Adipocyte (in vitro differentiated cells): ENCODE measurements around the gene MN1.

Source experiments
- DNase-seq: peaks from one replicate; pipeline ENCODE4 v3.0.0-alpha.2; 2015; ENCODE audit warnings: low read depth
- H3K27me3 ChIP-seq: replicated peaks from 2 replicates; pipeline ENCODE4 v1.7.0; 2013; ENCODE audit warnings: mild to moderate bottlenecking, low read length, moderate library complexity; ENCODE audit not compliant: control insufficient read depth, insufficient read depth
- H3K36me3 ChIP-seq: 2 replicates; pipeline ENCODE4 v1.7.0; 2013; ENCODE audit warnings: low read length, mild to moderate bottlenecking, moderate library complexity; ENCODE audit not compliant: control insufficient read depth, insufficient read depth, severe bottlenecking
- H3K4me1 ChIP-seq: 2 replicates; pipeline ENCODE4 v1.7.0; 2013; ENCODE audit warnings: mild to moderate bottlenecking, low read length, moderate library complexity; ENCODE audit not compliant: control insufficient read depth, insufficient read depth
- H3K4me3 ChIP-seq: 2 replicates; pipeline ENCODE4 v1.7.0; 2013; ENCODE audit warnings: mild to moderate bottlenecking, low read length, moderate library complexity
- H3K9ac ChIP-seq: 2 replicates; pipeline ENCODE4 v1.7.0; 2013; ENCODE audit warnings: mild to moderate bottlenecking, low read length, moderate library complexity
- H3K9me3 ChIP-seq: 2 replicates; pipeline ENCODE4 v1.7.0; 2013; ENCODE audit warnings: mild to moderate bottlenecking, low read length, moderate library complexity; ENCODE audit not compliant: control insufficient read depth

MN1 gene

GRCh38 chr22:27797520-27798391, 3.8 kb downstream of the MN1 start:
- Histone ChIP-seq H3K9ac (no peak overlapping the region), H3K36me3 (peaks cover 5% of the 10 kb centered on the region), H3K27me3 (no peaks in the 10 kb centered on the region), H3K4me1 (peaks cover 24% of the 10 kb centered on the region), H3K4me3 (no peak overlapping the region), H3K9me3 (no peaks in the 10 kb centered on the region)
- peak; percentile 50 for DNase-seq

GRCh38 chr22:27796829-27797519, 4.6 kb downstream of the MN1 start:
- peak; percentile 27 for DNase-seq
- Histone ChIP-seq H3K27me3 (no peaks in the 10 kb centered on the region), H3K36me3 (peaks cover 5% of the 10 kb centered on the region), H3K9me3 (no peaks in the 10 kb centered on the region), H3K4me3 (no peak overlapping the region), H3K4me1 (peaks cover 29% of the 10 kb centered on the region), H3K9ac (no peak overlapping the region)

GRCh38 chr22:27795696-27796517, 5.6 kb downstream of the MN1 start:
- H3K27me3 ChIP-seq: no peaks in the 10 kb centered on the region
- peak overlapping the region; percentile 59 for H3K9ac ChIP-seq
- peak overlapping the region; percentile 34 for H3K4me3 ChIP-seq
- H3K4me1 ChIP-seq: peaks cover 29% of the 10 kb centered on the region
- H3K36me3 ChIP-seq: peaks cover 5% of the 10 kb centered on the region
- H3K9me3 ChIP-seq: no peaks in the 10 kb centered on the region
- peak; percentile 28 for DNase-seq

- peak overlapping the region; percentile 34 for H3K4me3 ChIP-seq
- H3K36me3 ChIP-seq: peaks cover 5% of the 10 kb centered on the region
- peak; percentile 38 for DNase-seq
- peaks cover 27% of the 10 kb centered on the region for H3K4me1 ChIP-seq
- H3K9me3 ChIP-seq: no peaks in the 10 kb centered on the region
- H3K9ac ChIP-seq: peak overlapping the region; percentile 59
- no peaks in the 10 kb centered on the region for H3K27me3 ChIP-seq
Measured at GRCh38 chr22:27795053-27795452, 6.5 kb downstream of the MN1 start.

- peaks cover 21% of the 10 kb centered on the region for H3K4me1 ChIP-seq
- peak; percentile 41 for DNase-seq
- H3K36me3 ChIP-seq: peaks cover 5% of the 10 kb centered on the region
- H3K9me3 ChIP-seq: no peaks in the 10 kb centered on the region
- peak overlapping the region; percentile 34 for H3K9ac ChIP-seq
- peak overlapping the region; percentile 8 for H3K4me3 ChIP-seq
- H3K27me3 ChIP-seq: no peaks in the 10 kb centered on the region
Measured at GRCh38 chr22:27794226-27794625, 7.3 kb downstream of the MN1 start.

GRCh38 chr22:27793576-27793975, 8.0 kb downstream of the MN1 start:
- Histone ChIP-seq H3K9me3 (no peaks in the 10 kb centered on the region), H3K4me3 (no peak overlapping the region), H3K27me3 (no peaks in the 10 kb centered on the region), H3K9ac (no peak overlapping the region), H3K4me1 (peaks cover 21% of the 10 kb centered on the region), H3K36me3 (peaks cover 5% of the 10 kb centered on the region)
- DNase-seq: peak; percentile 38

- DNase-seq: peak; percentile 78
- H3K27me3 ChIP-seq: no peaks in the 10 kb centered on the region
- H3K4me3 ChIP-seq: no peak overlapping the region
- no peaks in the 10 kb centered on the region for H3K9me3 ChIP-seq
- peaks cover 5% of the 10 kb centered on the region for H3K36me3 ChIP-seq
- H3K4me1 ChIP-seq: peaks cover 21% of the 10 kb centered on the region
- H3K9ac ChIP-seq: peak overlapping the region; percentile 13
Measured at GRCh38 chr22:27792452-27793161, 8.9 kb downstream of the MN1 start.

- DNase-seq: no peak
- Histone ChIP-seq H3K27me3 (no peaks in the 10 kb centered on the region), H3K36me3 (peaks cover 2% of the 10 kb centered on the region), H3K9me3 (no peaks in the 10 kb centered on the region), H3K4me1 (peaks cover 21% of the 10 kb centered on the region), H3K4me3 (no peak overlapping the region), H3K9ac (no peak overlapping the region)
Measured at GRCh38 chr22:27791859-27792241, 9.7 kb downstream of the MN1 start.

- Histone ChIP-seq H3K27me3 (no peaks in the 10 kb centered on the region), H3K4me3 (no peak overlapping the region), H3K9ac (peak overlapping the region; percentile 15), H3K36me3 (no peaks in the 10 kb centered on the region), H3K9me3 (no peaks in the 10 kb centered on the region), H3K4me1 (peaks cover 21% of the 10 kb centered on the region)
- DNase-seq: peak; percentile 50
Measured at GRCh38 chr22:27791159-27791858, 10.2 kb downstream of the MN1 start.

- Histone ChIP-seq H3K27me3 (no peaks in the 10 kb centered on the region), H3K4me1 (peaks cover 19% of the 10 kb centered on the region), H3K9ac (peak overlapping the region; percentile 15), H3K9me3 (no peaks in the 10 kb centered on the region), H3K36me3 (no peaks in the 10 kb centered on the region), H3K4me3 (no peak overlapping the region)
- DNase-seq: peak; percentile 76
Measured at GRCh38 chr22:27790376-27791158, 11.0 kb downstream of the MN1 start.
